IMR-90 (cell line): ENCODE results near the gene LDAH.
"Not testable (repeated sequence)": the region's sequence is repeated elsewhere in the genome, so short reads cannot be mapped to it uniquely, and the experiment has no call there.

ENCODE experiments used
- BHLHE40 ChIP-seq: fragments of 150-350 bp; IDR thresholded peaks from 2 replicates; pipeline ENCODE4 v1.6.1; 2016; ENCODE audit warnings: mild to moderate bottlenecking, low read depth, low read length
- CEBPB ChIP-seq: IDR thresholded peaks from 2 replicates; pipeline ENCODE4 v1.6.1; 2012; ENCODE audit warnings: low read depth, low read length, improper control_type of control experiment
- MAFK ChIP-seq: IDR thresholded peaks from 2 replicates; pipeline ENCODE4 v1.6.1; 2012; ENCODE audit warnings: low read depth, low read length, improper control_type of control experiment
- MAZ ChIP-seq: IDR thresholded peaks from 2 replicates; pipeline ENCODE4 v1.6.1; 2012; ENCODE audit warnings: low read depth, mild to moderate bottlenecking, low read length, improper control_type of control experiment, moderate library complexity, borderline replicate concordance
- MXI1 ChIP-seq: IDR thresholded peaks from 2 replicates; pipeline ENCODE4 v1.6.1; 2012; ENCODE audit warnings: low read depth, mild to moderate bottlenecking, low read length, moderate library complexity, borderline replicate concordance
- POLR2A ChIP-seq: IDR thresholded peaks from 2 replicates; pipeline ENCODE4 v1.6.1; 2012; ENCODE audit warnings: mild to moderate bottlenecking, low read depth, low read length
- RAD21 ChIP-seq: IDR thresholded peaks from 2 replicates; pipeline ENCODE4 v1.6.1; 2012; ENCODE audit warnings: low read length, improper control_type of control experiment
- RCOR1 ChIP-seq: IDR thresholded peaks from 2 replicates; pipeline ENCODE4 v1.6.1; 2012; ENCODE audit warnings: mild to moderate bottlenecking, low read length, improper control_type of control experiment; ENCODE audit not compliant: insufficient replicate concordance
- RFX5 ChIP-seq: IDR thresholded peaks from 2 replicates; pipeline ENCODE4 v1.8.0; 2012; ENCODE audit warnings: low read depth, mild to moderate bottlenecking, low read length, moderate library complexity
- SMC3 ChIP-seq: fragments of 150-350 bp; IDR thresholded peaks from 2 replicates; pipeline ENCODE4 v1.6.1; 2016; ENCODE audit warnings: low read depth, mild to moderate bottlenecking, antibody characterized with exemption, low read length, moderate library complexity
- TF ChIP-seq, protein P1 (sequence below): conservative IDR thresholded peaks from 2 replicates; pipeline ENCODE4 v1.5.1; 2012; ENCODE audit warnings: mild to moderate bottlenecking, low read depth, low read length, improper control_type of control experiment
- TF ChIP-seq, protein P2 (sequence below): fragments of 150-350 bp; IDR thresholded peaks from 2 replicates; pipeline ENCODE4 v1.6.1; 2016; ENCODE audit warnings: low read depth, mild to moderate bottlenecking, low read length, moderate library complexity, borderline replicate concordance
- TF ChIP-seq, protein P3 (sequence below): fragments of 150-350 bp; IDR thresholded peaks from 2 replicates; pipeline ENCODE4 v1.6.1; 2017; ENCODE audit warnings: mild to moderate bottlenecking, antibody characterized with exemption, low read length, low read depth

DNA sequence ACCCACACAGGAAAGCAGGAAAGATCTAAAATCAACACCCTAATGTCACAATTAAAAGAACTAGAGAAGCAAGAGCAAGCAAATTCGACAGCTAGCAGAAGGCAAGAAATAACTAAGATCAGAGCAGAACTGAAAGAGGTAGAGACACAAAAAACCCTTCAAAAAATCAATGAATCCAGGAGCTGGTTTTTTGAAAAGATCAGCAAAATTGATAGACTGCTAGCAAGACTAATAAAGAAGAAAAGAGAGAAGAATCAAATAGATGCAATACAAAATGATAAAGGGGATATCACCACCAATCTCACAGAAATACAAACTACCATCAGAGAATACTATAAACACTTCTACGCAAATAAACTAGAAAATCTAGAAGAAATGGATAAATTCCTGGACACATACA, 108.5 kb downstream of the LDAH start:
- TF ChIP-seq, protein P1, sequence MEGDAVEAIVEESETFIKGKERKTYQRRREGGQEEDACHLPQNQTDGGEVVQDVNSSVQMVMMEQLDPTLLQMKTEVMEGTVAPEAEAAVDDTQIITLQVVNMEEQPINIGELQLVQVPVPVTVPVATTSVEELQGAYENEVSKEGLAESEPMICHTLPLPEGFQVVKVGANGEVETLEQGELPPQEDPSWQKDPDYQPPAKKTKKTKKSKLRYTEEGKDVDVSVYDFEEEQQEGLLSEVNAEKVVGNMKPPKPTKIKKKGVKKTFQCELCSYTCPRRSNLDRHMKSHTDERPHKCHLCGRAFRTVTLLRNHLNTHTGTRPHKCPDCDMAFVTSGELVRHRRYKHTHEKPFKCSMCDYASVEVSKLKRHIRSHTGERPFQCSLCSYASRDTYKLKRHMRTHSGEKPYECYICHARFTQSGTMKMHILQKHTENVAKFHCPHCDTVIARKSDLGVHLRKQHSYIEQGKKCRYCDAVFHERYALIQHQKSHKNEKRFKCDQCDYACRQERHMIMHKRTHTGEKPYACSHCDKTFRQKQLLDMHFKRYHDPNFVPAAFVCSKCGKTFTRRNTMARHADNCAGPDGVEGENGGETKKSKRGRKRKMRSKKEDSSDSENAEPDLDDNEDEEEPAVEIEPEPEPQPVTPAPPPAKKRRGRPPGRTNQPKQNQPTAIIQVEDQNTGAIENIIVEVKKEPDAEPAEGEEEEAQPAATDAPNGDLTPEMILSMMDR = not testable (repeated sequence)
- TF ChIP-seq, protein P2, sequence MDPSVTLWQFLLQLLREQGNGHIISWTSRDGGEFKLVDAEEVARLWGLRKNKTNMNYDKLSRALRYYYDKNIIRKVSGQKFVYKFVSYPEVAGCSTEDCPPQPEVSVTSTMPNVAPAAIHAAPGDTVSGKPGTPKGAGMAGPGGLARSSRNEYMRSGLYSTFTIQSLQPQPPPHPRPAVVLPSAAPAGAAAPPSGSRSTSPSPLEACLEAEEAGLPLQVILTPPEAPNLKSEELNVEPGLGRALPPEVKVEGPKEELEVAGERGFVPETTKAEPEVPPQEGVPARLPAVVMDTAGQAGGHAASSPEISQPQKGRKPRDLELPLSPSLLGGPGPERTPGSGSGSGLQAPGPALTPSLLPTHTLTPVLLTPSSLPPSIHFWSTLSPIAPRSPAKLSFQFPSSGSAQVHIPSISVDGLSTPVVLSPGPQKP = not testable (repeated sequence)
- not testable (repeated sequence) for TF ChIP-seq BHLHE40, RCOR1, CEBPB, POLR2A, SMC3, RAD21, RFX5, MAFK, MXI1, MAZ
- TF ChIP-seq, protein P3, sequence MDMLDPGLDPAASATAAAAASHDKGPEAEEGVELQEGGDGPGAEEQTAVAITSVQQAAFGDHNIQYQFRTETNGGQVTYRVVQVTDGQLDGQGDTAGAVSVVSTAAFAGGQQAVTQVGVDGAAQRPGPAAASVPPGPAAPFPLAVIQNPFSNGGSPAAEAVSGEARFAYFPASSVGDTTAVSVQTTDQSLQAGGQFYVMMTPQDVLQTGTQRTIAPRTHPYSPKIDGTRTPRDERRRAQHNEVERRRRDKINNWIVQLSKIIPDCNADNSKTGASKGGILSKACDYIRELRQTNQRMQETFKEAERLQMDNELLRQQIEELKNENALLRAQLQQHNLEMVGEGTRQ = not testable (repeated sequence)
